Activated CD4-positive, alpha-beta memory T cell treated with anti-CD3 and anti-CD28 coated beads for 36 hours (primary cell): ENCODE results near the gene TUBD1. TPM values are rescaled to one million over a fixed set of nuclear protein-coding genes. Genes with fewer than 3 reads are reported as not detected.
A peak's percentile ranks its signal among the peaks of the same experiment; 100 is the strongest.
"Not testable (repeated sequence)": the region's sequence is repeated elsewhere in the genome, so short reads cannot be mapped to it uniquely, and the experiment has no call there.

Experiments used
- CTCF ChIA-PET: fragments of 350-600 bp; sonication (Branson Sonifier 250); formaldehyde crosslinking; loops from one replicate; lab custom pipeline; 2021; ENCODE audit warnings: antibody characterized with exemption, inconsistent platforms; lab: Charles Lee
- POLR2A ChIA-PET: fragments of 350-600 bp; sonication (Branson Sonifier 250); formaldehyde crosslinking; loops from one replicate; lab custom pipeline; 2021; ENCODE audit warnings: antibody characterized with exemption; lab: Charles Lee
- DNase-seq: peaks from one replicate; pipeline ENCODE4 v3.0.0-alpha.2; 2020
- H3K27ac Mint-ChIP-seq: one replicate; pipeline ENCODE4 v1.8.0; 2021; ENCODE audit warnings: mixed read lengths
- H3K27me3 Mint-ChIP-seq: one replicate; pipeline ENCODE4 v1.8.0; 2021; ENCODE audit warnings: mixed read lengths
- H3K36me3 Mint-ChIP-seq: one replicate; pipeline ENCODE4 v1.8.0; 2021; ENCODE audit warnings: mixed read lengths
- H3K4me1 Mint-ChIP-seq: one replicate; pipeline ENCODE4 v1.8.0; 2021; ENCODE audit warnings: low read depth, mixed read lengths
- H3K4me3 Mint-ChIP-seq: one replicate; pipeline ENCODE4 v1.8.0; 2021; ENCODE audit warnings: mild to moderate bottlenecking, mixed read lengths
- H3K9me3 Mint-ChIP-seq: one replicate; pipeline ENCODE4 v1.8.0; 2021; ENCODE audit warnings: mixed read lengths
- intact Hi-C: fragments of 100-400 bp; cut with micrococcal nuclease; formaldehyde crosslinking; loops from one replicate; pipeline ENCODE4 v1.15.1; 2023
- total RNA-seq, 2 experiments: library from RNA; stranded (reverse); gene quantifications; one replicate each; pipeline ENCODE4 v1.2.3, GENCODE V29; 2021

Gene TUBD1
- 10 to 100 TPM; 11.0 to 12.7 TPM for total RNA-seq

GRCh38 chr17:59892924-59893675 is at the start of gene TUBD1, which contains the start of gene RPS6KB1:
Gene TUBD1 (minus strand): TSS chr17:59892943. CDS start chr17:59891002, 1,941 bp downstream.
Gene RPS6KB1 (plus strand): TSS chr17:59893121. CDS start chr17:59893185, 64 bp downstream.
- Mint-ChIP-seq H3K4me1 (peaks cover 47% of the 10 kb centered on the region), H3K9me3 (no peaks in the 10 kb centered on the region)

GRCh38 chr17:59941131-59941530 is 48.4 kb upstream of the TUBD1 start:
- Mint-ChIP-seq H3K4me1 (peaks cover 40% of the 10 kb centered on the region), H3K36me3 (peaks cover 56% of the 10 kb centered on the region), H3K9me3 (no peaks in the 10 kb centered on the region), H3K27me3 (no peaks in the 10 kb centered on the region), H3K27ac (peak overlapping the region; percentile 91), H3K4me3 (no peak overlapping the region)
- intact Hi-C loops: loop anchor here (1.0 to 5.0 kb wide), 3 partner anchors 23 to 189 kb away; partner anchors contain the start of genes RNFT1, RPS6KB1 and TUBD1
- ChIA-PET CTCF (interaction anchor here (0.7 kb wide), 1 partner anchor 305 kb away, joined by 3 read pairs; no protein-coding TSS in a partner anchor), POLR2A (interaction anchor here (0.6 to 1.9 kb wide), 4 partner anchors 24 to 73 kb away, joined by 3 to 8 read pairs (median 4); partner anchors contain the start of gene RNFT1)
- DNase-seq: peak; percentile 20

More at GRCh38 chr17:59892924-59893675, at the start of gene TUBD1, which contains the start of gene RPS6KB1:
- Mint-ChIP-seq H3K27ac (peak within 1 kb of the TSS; percentile 92), H3K36me3 (peaks cover 20% of the 10 kb centered on the region), H3K27me3 (no peaks in the 10 kb centered on the region), H3K4me3 (peak within 1 kb of the TSS; percentile 99)
- ChIA-PET POLR2A (interaction anchor here (0.8 to 2.0 kb wide), 15 partner anchors 9 to 186 kb away, joined by 3 to 10 read pairs (median 3); partner anchors contain the start of genes PTRH2, RNFT1 and VMP1), CTCF (interaction anchor here (1.3 to 3.4 kb wide), 3 partner anchors 20 to 139 kb away, joined by 3 to 14 read pairs (median 3); no protein-coding TSS in a partner anchor)
- DNase-seq: peak; percentile 99
- intact Hi-C loops: loop anchor here (1.0 to 10.0 kb wide), 6 partner anchors 46 to 276 kb away; partner anchors contain the start of genes CLTC and RNFT1

GRCh38 chr17:59940697-59941096 is 48.0 kb upstream of the TUBD1 start:
- Mint-ChIP-seq H3K4me1 (peaks cover 35% of the 10 kb centered on the region), H3K36me3 (peaks cover 58% of the 10 kb centered on the region), H3K27ac (peak overlapping the region; percentile 91)
- H3K9me3 Mint-ChIP-seq, CTCF ChIA-PET, H3K4me3 Mint-ChIP-seq, H3K27me3 Mint-ChIP-seq: not testable (repeated sequence)
- intact Hi-C loops: loop anchor here (1.0 to 5.0 kb wide), 3 partner anchors 24 to 188 kb away; partner anchors contain the start of genes RNFT1, RPS6KB1 and TUBD1
- POLR2A ChIA-PET: interaction anchor here (0.6 to 1.9 kb wide), 4 partner anchors 24 to 72 kb away, joined by 3 to 8 read pairs (median 4); partner anchors contain the start of gene RNFT1
- DNase-seq: peak; percentile 56

- CTCF ChIA-PET: interaction anchor here (2.0 kb wide), 1 partner anchor 19 kb away, joined by 6 read pairs; no protein-coding TSS in a partner anchor
- POLR2A ChIA-PET, intact Hi-C loops: not testable (repeated sequence)
Measured at GRCh38 chr17:59933317-59933716, 40.6 kb upstream of the TUBD1 start.

GRCh38 chr17:59930768-59931167 is 38.0 kb upstream of the TUBD1 start:
- H3K27me3 Mint-ChIP-seq, H3K27ac Mint-ChIP-seq, CTCF ChIA-PET, intact Hi-C loops, DNase-seq, H3K4me1 Mint-ChIP-seq, H3K9me3 Mint-ChIP-seq, H3K4me3 Mint-ChIP-seq, POLR2A ChIA-PET: not testable (repeated sequence)
- peaks cover 50% of the 10 kb centered on the region for H3K36me3 Mint-ChIP-seq

More at GRCh38 chr17:59933317-59933716, 40.6 kb upstream of the TUBD1 start:
- H3K4me3 Mint-ChIP-seq, H3K27ac Mint-ChIP-seq, H3K4me1 Mint-ChIP-seq, H3K9me3 Mint-ChIP-seq, DNase-seq, H3K27me3 Mint-ChIP-seq: not testable (repeated sequence)
- H3K36me3 Mint-ChIP-seq: peaks cover 62% of the 10 kb centered on the region

GRCh38 chr17:59930121-59930520 is 37.4 kb upstream of the TUBD1 start:
- CTCF ChIA-PET: interaction anchor here (0.6 kb wide), 1 partner anchor 1196 kb away, joined by 4 read pairs; no protein-coding TSS in a partner anchor

GRCh38 chr17:59920637-59921036 is 27.9 kb upstream of the TUBD1 start:
- H3K27me3 Mint-ChIP-seq, CTCF ChIA-PET, H3K9me3 Mint-ChIP-seq, H3K4me1 Mint-ChIP-seq, POLR2A ChIA-PET, H3K4me3 Mint-ChIP-seq, DNase-seq, intact Hi-C loops, H3K27ac Mint-ChIP-seq: not testable (repeated sequence)
- H3K36me3 Mint-ChIP-seq: peaks cover 40% of the 10 kb centered on the region

More at GRCh38 chr17:59930121-59930520, 37.4 kb upstream of the TUBD1 start:
- POLR2A ChIA-PET: interaction anchor here (0.6 kb wide), 1 partner anchor 806 kb away, joined by 4 read pairs; no protein-coding TSS in a partner anchor
- H3K4me3 Mint-ChIP-seq, H3K4me1 Mint-ChIP-seq, DNase-seq, H3K27me3 Mint-ChIP-seq, H3K9me3 Mint-ChIP-seq, H3K27ac Mint-ChIP-seq, intact Hi-C loops: not testable (repeated sequence)
- peaks cover 54% of the 10 kb centered on the region for H3K36me3 Mint-ChIP-seq

GRCh38 chr17:59916446-59916845 is 23.7 kb upstream of the TUBD1 start:
- Mint-ChIP-seq H3K27me3 (no peaks in the 10 kb centered on the region), H3K36me3 (peaks cover 48% of the 10 kb centered on the region), H3K9me3 (no peaks in the 10 kb centered on the region), H3K4me1 (no peaks in the 10 kb centered on the region), H3K4me3 (no peak overlapping the region), H3K27ac (no peak overlapping the region)
- CTCF ChIA-PET: interaction anchor here (0.6 kb wide), 1 partner anchor 394 kb away, joined by 3 read pairs; no protein-coding TSS in a partner anchor
- DNase-seq: no peak
- POLR2A ChIA-PET: no interaction called here
- intact Hi-C loops: no loop called here

- DNase-seq: no peak
- Mint-ChIP-seq H3K9me3 (no peaks in the 10 kb centered on the region), H3K4me3 (no peak overlapping the region), H3K36me3 (peaks cover 39% of the 10 kb centered on the region), H3K27me3 (no peaks in the 10 kb centered on the region), H3K27ac (no peak overlapping the region), H3K4me1 (no peaks in the 10 kb centered on the region)
- ChIA-PET CTCF (interaction anchor here (0.6 to 2.7 kb wide), 28 partner anchors 9 to 270 kb away, joined by 3 to 14 read pairs (median 5); partner anchors contain the start of genes HEATR6, PTRH2, RNFT1 and RPS6KB1), POLR2A (interaction anchor here (0.6 to 1.1 kb wide), 2 partner anchors 21 to 122 kb away, joined by 3 read pairs; no protein-coding TSS in a partner anchor)
- intact Hi-C loops: loop anchor here (5.0 kb wide), 1 partner anchor 48 kb away; the partner anchor contains the start of gene RNFT1
Measured at GRCh38 chr17:59914274-59914854, 21.6 kb upstream of the TUBD1 start.

GRCh38 chr17:59907467-59907866 is 14.7 kb upstream of the TUBD1 start:
- POLR2A ChIA-PET: no interaction called here

GRCh38 chr17:59903455-59903854 is 10.7 kb upstream of the TUBD1 start:
- CTCF ChIA-PET: interaction anchor here (1.1 kb wide), 1 partner anchor 12 kb away, joined by 3 read pairs; no protein-coding TSS in a partner anchor
- Mint-ChIP-seq H3K27ac (peak overlapping the region; percentile 39), H3K36me3 (peaks cover 5% of the 10 kb centered on the region), H3K4me3 (no peak overlapping the region), H3K4me1 (peaks cover 28% of the 10 kb centered on the region), H3K9me3 (no peaks in the 10 kb centered on the region), H3K27me3 (no peaks in the 10 kb centered on the region)
- no peak for DNase-seq
- intact Hi-C loops: no loop called here
- POLR2A ChIA-PET: no interaction called here

More at GRCh38 chr17:59907467-59907866, 14.7 kb upstream of the TUBD1 start:
- H3K27me3 Mint-ChIP-seq: no peaks in the 10 kb centered on the region
- peaks cover 10% of the 10 kb centered on the region for H3K36me3 Mint-ChIP-seq
- intact Hi-C loops: no loop called here
- H3K9me3 Mint-ChIP-seq: no peaks in the 10 kb centered on the region
- H3K4me3 Mint-ChIP-seq: no peak overlapping the region
- peaks cover 19% of the 10 kb centered on the region for H3K4me1 Mint-ChIP-seq
- CTCF ChIA-PET: interaction anchor here (1.0 kb wide), 1 partner anchor 130 kb away, joined by 3 read pairs; no protein-coding TSS in a partner anchor
- no peak for DNase-seq
- no peak overlapping the region for H3K27ac Mint-ChIP-seq
